HCT116 (cell line): Measurements from ENCODE around the gene CMTM2.

ENCODE experiments used
- CBX3 ChIP-seq: IDR thresholded peaks from 2 replicates; pipeline ENCODE4 v1.6.1; 2012; ENCODE audit warnings: low read depth
- EZH2 ChIP-seq: fragments of 200-600 bp; sonication (generic); IDR thresholded peaks from 2 replicates; pipeline ENCODE4 v1.6.1; 2017; ENCODE audit warnings: antibody characterized with exemption, mixed run types
- EZH2phosphoT487 ChIP-seq: fragments of 200-600 bp; IDR thresholded peaks from 2 replicates; pipeline ENCODE4 v1.6.1; 2018; ENCODE audit warnings: antibody characterized with exemption, borderline replicate concordance
- POLR2A ChIP-seq: IDR thresholded peaks from 2 replicates; pipeline ENCODE4 v1.7.0; 2011; ENCODE audit warnings: borderline replicate concordance; ENCODE audit not compliant: insufficient read depth, insufficient read length; ENCODE audit errors: extremely low read depth
- YY1 ChIP-seq: IDR thresholded peaks from 2 replicates; pipeline ENCODE4 v1.6.1; 2011; ENCODE audit warnings: low read length, low read depth, moderate library complexity, mild to moderate bottlenecking; ENCODE audit not compliant: insufficient replicate concordance; ENCODE audit errors: extremely low read depth
- ZFX ChIP-seq: fragments of 450-650 bp; IDR thresholded peaks from 2 replicates; pipeline ENCODE4 v1.6.1; 2017
- TF ChIP-seq, protein P1 (sequence below), 3 experiments: fragments of 200-600 bp in 1 of 3; sonication (generic) in 1 of 3; IDR thresholded peaks in 2 of 3; conservative IDR thresholded peaks in 1 of 3; 2 replicates each; pipeline ENCODE4 v1.5.1; 2012 to 2017; ENCODE audit warnings: low read depth in 2 of 3, low read length in 2 of 3, antibody characterized with exemption in 1 of 3, borderline replicate concordance in 1 of 3, control low read depth in 1 of 3, mild to moderate bottlenecking in 1 of 3, mixed read lengths in 1 of 3, mixed run types in 1 of 3, moderate library complexity in 1 of 3; ENCODE audit not compliant: insufficient read depth in 1 of 3
- TF ChIP-seq, protein P2 (sequence below): IDR thresholded peaks from 2 replicates; pipeline ENCODE4 v1.6.1; 2012; ENCODE audit warnings: low read depth
- TF ChIP-seq, protein P3 (sequence below): IDR thresholded peaks from 2 replicates; pipeline ENCODE4 v1.6.1; 2011; ENCODE audit warnings: mild to moderate bottlenecking, low read length, moderate library complexity; ENCODE audit not compliant: insufficient replicate concordance; ENCODE audit errors: extremely low read depth

DNA sequence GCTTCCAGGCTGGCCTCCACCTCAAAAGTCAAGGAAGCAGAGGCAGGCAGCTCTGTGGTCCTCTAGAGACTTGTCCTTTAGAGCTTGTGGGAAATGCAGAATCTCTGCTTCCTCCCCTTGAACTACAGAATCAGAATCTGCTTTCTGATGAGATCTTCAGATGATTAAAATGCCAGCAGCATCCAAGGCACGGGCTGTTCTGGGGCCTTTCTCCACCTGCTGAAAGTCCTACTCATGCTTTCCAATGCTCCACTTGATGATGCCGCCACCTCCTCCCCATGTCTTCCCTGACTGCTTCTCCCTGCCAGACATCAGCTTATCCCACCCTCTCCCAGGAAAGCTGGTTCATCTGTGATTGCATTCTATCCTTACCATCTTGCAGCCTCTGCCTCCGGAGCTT, 58.5 kb downstream of the CMTM2 start:
- TF ChIP-seq YY1: no peak
- TF ChIP-seq, protein P1, sequence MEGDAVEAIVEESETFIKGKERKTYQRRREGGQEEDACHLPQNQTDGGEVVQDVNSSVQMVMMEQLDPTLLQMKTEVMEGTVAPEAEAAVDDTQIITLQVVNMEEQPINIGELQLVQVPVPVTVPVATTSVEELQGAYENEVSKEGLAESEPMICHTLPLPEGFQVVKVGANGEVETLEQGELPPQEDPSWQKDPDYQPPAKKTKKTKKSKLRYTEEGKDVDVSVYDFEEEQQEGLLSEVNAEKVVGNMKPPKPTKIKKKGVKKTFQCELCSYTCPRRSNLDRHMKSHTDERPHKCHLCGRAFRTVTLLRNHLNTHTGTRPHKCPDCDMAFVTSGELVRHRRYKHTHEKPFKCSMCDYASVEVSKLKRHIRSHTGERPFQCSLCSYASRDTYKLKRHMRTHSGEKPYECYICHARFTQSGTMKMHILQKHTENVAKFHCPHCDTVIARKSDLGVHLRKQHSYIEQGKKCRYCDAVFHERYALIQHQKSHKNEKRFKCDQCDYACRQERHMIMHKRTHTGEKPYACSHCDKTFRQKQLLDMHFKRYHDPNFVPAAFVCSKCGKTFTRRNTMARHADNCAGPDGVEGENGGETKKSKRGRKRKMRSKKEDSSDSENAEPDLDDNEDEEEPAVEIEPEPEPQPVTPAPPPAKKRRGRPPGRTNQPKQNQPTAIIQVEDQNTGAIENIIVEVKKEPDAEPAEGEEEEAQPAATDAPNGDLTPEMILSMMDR (IDR thresholded peaks at IDR 0.05 in 2 of 3, conservative IDR thresholded peaks at IDR 0.05 in 1 of 3; ENCODE audit: borderline replicate concordance in 1 of 3, insufficient read depth in 1 of 3, low read depth in 2 of 3, low read length in 2 of 3): no peak
- TF ChIP-seq EZH2: no peak
- no peak for TF ChIP-seq CBX3
- no peak for TF ChIP-seq EZH2phosphoT487
- no peak for TF ChIP-seq POLR2A
- TF ChIP-seq ZFX: no peak
- TF ChIP-seq, protein P2, sequence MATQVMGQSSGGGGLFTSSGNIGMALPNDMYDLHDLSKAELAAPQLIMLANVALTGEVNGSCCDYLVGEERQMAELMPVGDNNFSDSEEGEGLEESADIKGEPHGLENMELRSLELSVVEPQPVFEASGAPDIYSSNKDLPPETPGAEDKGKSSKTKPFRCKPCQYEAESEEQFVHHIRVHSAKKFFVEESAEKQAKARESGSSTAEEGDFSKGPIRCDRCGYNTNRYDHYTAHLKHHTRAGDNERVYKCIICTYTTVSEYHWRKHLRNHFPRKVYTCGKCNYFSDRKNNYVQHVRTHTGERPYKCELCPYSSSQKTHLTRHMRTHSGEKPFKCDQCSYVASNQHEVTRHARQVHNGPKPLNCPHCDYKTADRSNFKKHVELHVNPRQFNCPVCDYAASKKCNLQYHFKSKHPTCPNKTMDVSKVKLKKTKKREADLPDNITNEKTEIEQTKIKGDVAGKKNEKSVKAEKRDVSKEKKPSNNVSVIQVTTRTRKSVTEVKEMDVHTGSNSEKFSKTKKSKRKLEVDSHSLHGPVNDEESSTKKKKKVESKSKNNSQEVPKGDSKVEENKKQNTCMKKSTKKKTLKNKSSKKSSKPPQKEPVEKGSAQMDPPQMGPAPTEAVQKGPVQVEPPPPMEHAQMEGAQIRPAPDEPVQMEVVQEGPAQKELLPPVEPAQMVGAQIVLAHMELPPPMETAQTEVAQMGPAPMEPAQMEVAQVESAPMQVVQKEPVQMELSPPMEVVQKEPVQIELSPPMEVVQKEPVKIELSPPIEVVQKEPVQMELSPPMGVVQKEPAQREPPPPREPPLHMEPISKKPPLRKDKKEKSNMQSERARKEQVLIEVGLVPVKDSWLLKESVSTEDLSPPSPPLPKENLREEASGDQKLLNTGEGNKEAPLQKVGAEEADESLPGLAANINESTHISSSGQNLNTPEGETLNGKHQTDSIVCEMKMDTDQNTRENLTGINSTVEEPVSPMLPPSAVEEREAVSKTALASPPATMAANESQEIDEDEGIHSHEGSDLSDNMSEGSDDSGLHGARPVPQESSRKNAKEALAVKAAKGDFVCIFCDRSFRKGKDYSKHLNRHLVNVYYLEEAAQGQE: no peak
- TF ChIP-seq, protein P3, sequence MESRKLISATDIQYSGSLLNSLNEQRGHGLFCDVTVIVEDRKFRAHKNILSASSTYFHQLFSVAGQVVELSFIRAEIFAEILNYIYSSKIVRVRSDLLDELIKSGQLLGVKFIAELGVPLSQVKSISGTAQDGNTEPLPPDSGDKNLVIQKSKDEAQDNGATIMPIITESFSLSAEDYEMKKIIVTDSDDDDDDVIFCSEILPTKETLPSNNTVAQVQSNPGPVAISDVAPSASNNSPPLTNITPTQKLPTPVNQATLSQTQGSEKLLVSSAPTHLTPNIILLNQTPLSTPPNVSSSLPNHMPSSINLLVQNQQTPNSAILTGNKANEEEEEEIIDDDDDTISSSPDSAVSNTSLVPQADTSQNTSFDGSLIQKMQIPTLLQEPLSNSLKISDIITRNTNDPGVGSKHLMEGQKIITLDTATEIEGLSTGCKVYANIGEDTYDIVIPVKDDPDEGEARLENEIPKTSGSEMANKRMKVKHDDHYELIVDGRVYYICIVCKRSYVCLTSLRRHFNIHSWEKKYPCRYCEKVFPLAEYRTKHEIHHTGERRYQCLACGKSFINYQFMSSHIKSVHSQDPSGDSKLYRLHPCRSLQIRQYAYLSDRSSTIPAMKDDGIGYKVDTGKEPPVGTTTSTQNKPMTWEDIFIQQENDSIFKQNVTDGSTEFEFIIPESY: no peak
